Bronchial epithelial cell (primary cell): ENCODE data around the gene BCL11A. TPM values are rescaled to one million over a fixed set of nuclear protein-coding genes. Genes with fewer than 3 reads are reported as not detected.

ENCODE experiments used
- DNase-seq: peaks from one replicate; pipeline ENCODE4 v3.0.0-alpha.2; 2010; ENCODE audit warnings: low read depth
- FAIRE-seq: peaks from 2 replicates; lab custom pipeline; 2011; peaks lifted over from hg19 to GRCh38; lab: Jason Lieb, UNC
- H3K27me3 ChIP-seq: 2 replicates; pipeline ENCODE4 v1.5.1; 2011; ENCODE audit warnings: low read length; ENCODE audit not compliant: control insufficient read depth, insufficient read depth
- H3K36me3 ChIP-seq: 2 replicates; pipeline ENCODE4 v1.5.1; 2011; ENCODE audit warnings: low read length; ENCODE audit not compliant: control insufficient read depth, insufficient read depth
- H3K4me3 ChIP-seq: 2 replicates; pipeline ENCODE4 v1.5.1; 2011; ENCODE audit warnings: mild to moderate bottlenecking, low read depth, low read length, control low read depth
- CTCF ChIP-seq: IDR thresholded peaks from 2 replicates; pipeline ENCODE4 v1.5.1; 2011; ENCODE audit warnings: mild to moderate bottlenecking, moderate library complexity, low read length, control low read depth, inconsistent platforms; ENCODE audit not compliant: insufficient read depth, severe bottlenecking
- total RNA-seq: library from RNA; depleted of rRNA; stranded (reverse); fragments of >200 nt; gene quantifications from 2 replicates; pipeline ENCODE4 v1.2.1, GENCODE V29; 2014

The BCL11A gene
- total RNA-seq, 1 donor from 2014 or later, result 1.8 TPM

GRCh38 chr2:60548845-60549237 lies 4.6 kb downstream of the BCL11A start:
- no peak for FAIRE-seq
- peak overlapping the region; percentile 88 for H3K4me3 ChIP-seq
- TF ChIP-seq CTCF, result no peak

GRCh38 chr2:60548311-60548710 lies 5.1 kb downstream of the BCL11A start:
- H3K4me3 ChIP-seq, result no peak overlapping the region
- TF ChIP-seq CTCF, result no peak
- no peak for DNase-seq
- no peak for FAIRE-seq
- peaks cover 11% of the 10 kb centered on the region for H3K36me3 ChIP-seq
- H3K27me3 ChIP-seq, result no peaks in the 10 kb centered on the region

More at GRCh38 chr2:60548845-60549237, 4.6 kb downstream of the BCL11A start:
- DNase-seq, result no peak
- Histone ChIP-seq H3K36me3 (peaks cover 11% of the 10 kb centered on the region), H3K27me3 (no peaks in the 10 kb centered on the region)

GRCh38 chr2:60547841-60548240 lies 5.6 kb downstream of the BCL11A start:
- no peak for TF ChIP-seq CTCF
- Histone ChIP-seq H3K4me3 (no peak overlapping the region), H3K36me3 (peaks cover 11% of the 10 kb centered on the region), H3K27me3 (no peaks in the 10 kb centered on the region)
- FAIRE-seq, result no peak
- DNase-seq, result no peak

- Histone ChIP-seq H3K27me3 (no peaks in the 10 kb centered on the region), H3K36me3 (peaks cover 11% of the 10 kb centered on the region), H3K4me3 (no peak overlapping the region)
- DNase-seq (no peak), FAIRE-seq (no peak)
- TF ChIP-seq CTCF, result no peak
Observed at GRCh38 chr2:60546756-60547420, 6.6 kb downstream of the BCL11A start.

- no peak overlapping the region for H3K4me3 ChIP-seq
- FAIRE-seq (no peak), DNase-seq (no peak)
- no peak for TF ChIP-seq CTCF
- peaks cover 11% of the 10 kb centered on the region for H3K36me3 ChIP-seq
- no peaks in the 10 kb centered on the region for H3K27me3 ChIP-seq
Observed at GRCh38 chr2:60544954-60545560, 8.4 kb downstream of the BCL11A start.
